ENCODE measurements around the gene B3GALT6.

GRCh38 chr1:1183221-1183747 is 48.8 kb upstream of the B3GALT6 start:
- no peak for TF ChIP-seq ZFX (IDR thresholded peaks at IDR 0.05; ENCODE audit: borderline replicate concordance)
- TF ChIP-seq, protein P1, sequence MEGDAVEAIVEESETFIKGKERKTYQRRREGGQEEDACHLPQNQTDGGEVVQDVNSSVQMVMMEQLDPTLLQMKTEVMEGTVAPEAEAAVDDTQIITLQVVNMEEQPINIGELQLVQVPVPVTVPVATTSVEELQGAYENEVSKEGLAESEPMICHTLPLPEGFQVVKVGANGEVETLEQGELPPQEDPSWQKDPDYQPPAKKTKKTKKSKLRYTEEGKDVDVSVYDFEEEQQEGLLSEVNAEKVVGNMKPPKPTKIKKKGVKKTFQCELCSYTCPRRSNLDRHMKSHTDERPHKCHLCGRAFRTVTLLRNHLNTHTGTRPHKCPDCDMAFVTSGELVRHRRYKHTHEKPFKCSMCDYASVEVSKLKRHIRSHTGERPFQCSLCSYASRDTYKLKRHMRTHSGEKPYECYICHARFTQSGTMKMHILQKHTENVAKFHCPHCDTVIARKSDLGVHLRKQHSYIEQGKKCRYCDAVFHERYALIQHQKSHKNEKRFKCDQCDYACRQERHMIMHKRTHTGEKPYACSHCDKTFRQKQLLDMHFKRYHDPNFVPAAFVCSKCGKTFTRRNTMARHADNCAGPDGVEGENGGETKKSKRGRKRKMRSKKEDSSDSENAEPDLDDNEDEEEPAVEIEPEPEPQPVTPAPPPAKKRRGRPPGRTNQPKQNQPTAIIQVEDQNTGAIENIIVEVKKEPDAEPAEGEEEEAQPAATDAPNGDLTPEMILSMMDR (IDR thresholded peaks at IDR 0.05): no peak

Measured in 22Rv1 (cell line).